Mesenchymal stem cell (in vitro differentiated cells and primary cell): ENCODE results near the gene RNASE8.
A peak's percentile ranks its signal among the peaks of the same experiment; 100 is the strongest.

Source experiments
- DNase-seq: peaks from one replicate; pipeline ENCODE4 v3.0.0-alpha.2; 2013
- H2AFZ ChIP-seq: one replicate; pipeline ENCODE4 v1.6.1; 2013; ENCODE audit warnings: low read depth, mild to moderate bottlenecking, control low read depth, inconsistent platforms, low read length, moderate library complexity
- H2AK5ac ChIP-seq: 2 replicates; pipeline ENCODE4 v1.6.1; 2013; ENCODE audit warnings: low read length, moderate library complexity, mild to moderate bottlenecking, inconsistent platforms; ENCODE audit not compliant: severe bottlenecking
- H2BK120ac ChIP-seq: one replicate; pipeline ENCODE4 v1.6.1; 2013; ENCODE audit warnings: low read depth, mild to moderate bottlenecking, inconsistent platforms, low read length, moderate library complexity
- H2BK12ac ChIP-seq, 2 experiments: one replicate each; pipeline ENCODE4 v1.6.1; 2013; ENCODE audit warnings: inconsistent platforms in 2 of 2, low read length in 2 of 2, mild to moderate bottlenecking in 2 of 2, moderate library complexity in 2 of 2, control low read depth in 1 of 2
- H2BK15ac ChIP-seq: one replicate; pipeline ENCODE4 v1.6.1; 2013; ENCODE audit warnings: mild to moderate bottlenecking, low read depth, inconsistent platforms; ENCODE audit not compliant: poor library complexity, severe bottlenecking
- H2BK5ac ChIP-seq: 2 replicates; pipeline ENCODE4 v1.6.1; 2013; ENCODE audit warnings: low read depth, mild to moderate bottlenecking, low read length, control low read depth, inconsistent platforms; ENCODE audit not compliant: poor library complexity, severe bottlenecking
- H3K14ac ChIP-seq, 2 experiments: one replicate each; pipeline ENCODE4 v1.6.1; 2013; ENCODE audit warnings: inconsistent platforms in 2 of 2, low read length in 2 of 2, control low read depth in 1 of 2, mild to moderate bottlenecking in 1 of 2, moderate library complexity in 1 of 2
- H3K18ac ChIP-seq, 2 experiments: one replicate each; pipeline ENCODE4 v1.6.1; 2013; ENCODE audit warnings: inconsistent platforms in 2 of 2, low read length in 2 of 2, control low read depth in 1 of 2, low read depth in 1 of 2, mild to moderate bottlenecking in 1 of 2
- H3K23ac ChIP-seq, 2 experiments: one replicate each; pipeline ENCODE4 v1.6.1; 2013; ENCODE audit warnings: inconsistent platforms in 2 of 2, low read length in 2 of 2, mild to moderate bottlenecking in 2 of 2, moderate library complexity in 2 of 2, control low read depth in 1 of 2
- H3K27ac ChIP-seq: 2 replicates; pipeline ENCODE4 v1.5.1; 2013; ENCODE audit warnings: mild to moderate bottlenecking, moderate library complexity, low read length, control low read depth, inconsistent platforms; ENCODE audit not compliant: poor library complexity, severe bottlenecking
- H3K27me3 ChIP-seq, 2 experiments: 2 replicates each; pipeline versions ENCODE4 v1.6.1 to v1.7.0; 2013; ENCODE audit warnings: low read length in 2 of 2, mild to moderate bottlenecking in 2 of 2, moderate library complexity in 2 of 2, control low read depth in 1 of 2, inconsistent platforms in 1 of 2; ENCODE audit not compliant: control insufficient read depth in 1 of 2, insufficient read depth in 1 of 2
- H3K36me3 ChIP-seq, 2 experiments: 2 replicates each; pipeline versions ENCODE4 v1.6.1 to v1.7.0; 2013; ENCODE audit warnings: low read length in 2 of 2, control low read depth in 1 of 2, inconsistent platforms in 1 of 2, low read depth in 1 of 2, mild to moderate bottlenecking in 1 of 2; ENCODE audit not compliant: insufficient read depth in 2 of 2, control insufficient read depth in 1 of 2
- H3K4ac ChIP-seq, 2 experiments: one replicate each; pipeline ENCODE4 v1.6.1; 2013; ENCODE audit warnings: inconsistent platforms in 2 of 2, low read length in 2 of 2, mild to moderate bottlenecking in 2 of 2, moderate library complexity in 2 of 2, control low read depth in 1 of 2, low read depth in 1 of 2
- H3K4me1 ChIP-seq: 2 replicates; pipeline ENCODE4 v1.6.1; 2013; ENCODE audit warnings: low read depth, low read length, control low read depth; ENCODE audit not compliant: control insufficient read depth, insufficient read depth
- H3K4me2 ChIP-seq: 2 replicates; pipeline ENCODE4 v1.6.1; 2013; ENCODE audit warnings: low read length, mild to moderate bottlenecking, inconsistent platforms; ENCODE audit not compliant: poor library complexity, severe bottlenecking
- H3K4me3 ChIP-seq, 2 experiments: 2 replicates each; pipeline versions ENCODE4 v1.5.1 to v1.7.0; 2013; ENCODE audit warnings: low read length in 2 of 2, mild to moderate bottlenecking in 2 of 2, control low read depth in 1 of 2, low read depth in 1 of 2; ENCODE audit not compliant: insufficient read depth in 1 of 2
- H3K79me1 ChIP-seq: replicated peaks from 2 replicates; pipeline ENCODE4 v1.6.1; 2013; ENCODE audit warnings: mild to moderate bottlenecking, control low read depth, low read length, inconsistent platforms; ENCODE audit not compliant: poor library complexity, severe bottlenecking
- H3K9ac ChIP-seq: 2 replicates; pipeline ENCODE4 v1.7.0; 2013; ENCODE audit warnings: mild to moderate bottlenecking, low read length, moderate library complexity
- H3K9me3 ChIP-seq: 2 replicates; pipeline ENCODE4 v1.7.0; 2013; ENCODE audit warnings: mild to moderate bottlenecking, low read length; ENCODE audit not compliant: control insufficient read depth
- H4K8ac ChIP-seq: one replicate; pipeline ENCODE4 v1.6.1; 2013; ENCODE audit warnings: inconsistent platforms, mild to moderate bottlenecking, low read length, moderate library complexity
- H4K91ac ChIP-seq: one replicate; pipeline ENCODE4 v1.6.1; 2013; ENCODE audit warnings: mild to moderate bottlenecking, low read length, inconsistent platforms
- whole genome bisulfite sequencing: methylation state at CpG from one replicate; pipeline ENCODE4 v1.1.7; 2013; ENCODE audit warnings: mixed read lengths; 5-methylcytosine and 5-hydroxymethylcytosine counted together

The RNASE8 gene

GRCh38 chr14:21075719-21076437 lies 18.3 kb downstream of the RNASE8 start:
- H3K79me1 ChIP-seq: peaks cover 61% of the 10 kb centered on the region
- no peaks in the 10 kb centered on the region for H3K9me3 ChIP-seq
- no peak overlapping the region for H3K14ac ChIP-seq
- H4K8ac ChIP-seq: no peak overlapping the region
- no peak overlapping the region for H3K18ac ChIP-seq
- peaks cover 75 to 82% of the 10 kb centered on the region in 2 experiments for H3K36me3 ChIP-seq
- H3K4me1 ChIP-seq: peaks cover 19% of the 10 kb centered on the region
- no peak overlapping the region for H4K91ac ChIP-seq
- no peak overlapping the region for H3K27ac ChIP-seq
- no peak overlapping the region for H3K4me2 ChIP-seq
- H2BK15ac ChIP-seq: no peak overlapping the region
- no peak overlapping the region for H2BK120ac ChIP-seq
- H2AK5ac ChIP-seq: no peak overlapping the region
- no peak overlapping the region for H2AFZ ChIP-seq
- no peak overlapping the region for H2BK5ac ChIP-seq
- H3K9ac ChIP-seq: no peak overlapping the region
- H3K4ac ChIP-seq: no peak overlapping the region
- peak overlapping the region in 1 of 2 experiments; percentile 4 for H3K4me3 ChIP-seq
- DNase-seq: no peak
- no peak overlapping the region for H3K23ac ChIP-seq
- 96% methylated on average over 9 of the region's 9 CpGs for WGBS
- no peaks in the 10 kb centered on the region for H3K27me3 ChIP-seq
- H2BK12ac ChIP-seq: no peak overlapping the region

- H2AFZ ChIP-seq: no peak overlapping the region
- no peaks in the 10 kb centered on the region for H3K27me3 ChIP-seq
- no peak overlapping the region for H4K8ac ChIP-seq
- H3K4me1 ChIP-seq: peaks cover 11% of the 10 kb centered on the region
- H3K9ac ChIP-seq: no peak overlapping the region
- no peak overlapping the region for H3K23ac ChIP-seq
- no peak overlapping the region for H3K4ac ChIP-seq
- H2AK5ac ChIP-seq: no peak overlapping the region
- H3K18ac ChIP-seq: no peak overlapping the region
- no peak overlapping the region for H2BK5ac ChIP-seq
- no peak for DNase-seq
- H3K36me3 ChIP-seq: peaks cover 91 to 100% of the 10 kb centered on the region in 2 experiments
- no peak overlapping the region for H2BK12ac ChIP-seq
- H2BK15ac ChIP-seq: no peak overlapping the region
- no peaks in the 10 kb centered on the region for H3K9me3 ChIP-seq
- H3K14ac ChIP-seq: no peak overlapping the region
- no peak overlapping the region for H3K27ac ChIP-seq
- no peak overlapping the region for H3K4me3 ChIP-seq
- H2BK120ac ChIP-seq: no peak overlapping the region
- no peak overlapping the region for H4K91ac ChIP-seq
- H3K79me1 ChIP-seq: peaks cover 74% of the 10 kb centered on the region
- no peak overlapping the region for H3K4me2 ChIP-seq
- 95% methylated on average over 2 of the region's 2 CpGs for WGBS
Observed at GRCh38 chr14:21077672-21078071, 20.1 kb downstream of the RNASE8 start.

- H3K14ac ChIP-seq: no peak overlapping the region
- H2BK15ac ChIP-seq: no peak overlapping the region
- 88% methylated on average over 5 of the region's 5 CpGs for WGBS
- no peaks in the 10 kb centered on the region for H3K27me3 ChIP-seq
- no peak overlapping the region for H3K23ac ChIP-seq
- H2AK5ac ChIP-seq: no peak overlapping the region
- peaks cover 71% of the 10 kb centered on the region for H3K79me1 ChIP-seq
- H3K4me1 ChIP-seq: peaks cover 7% of the 10 kb centered on the region
- no peak overlapping the region for H3K4me3 ChIP-seq
- H3K9ac ChIP-seq: no peak overlapping the region
- H2BK12ac ChIP-seq: no peak overlapping the region
- H2BK5ac ChIP-seq: no peak overlapping the region
- no peak overlapping the region for H3K27ac ChIP-seq
- no peak overlapping the region for H3K18ac ChIP-seq
- H2AFZ ChIP-seq: no peak overlapping the region
- no peak overlapping the region for H2BK120ac ChIP-seq
- no peak for DNase-seq
- H3K9me3 ChIP-seq: no peaks in the 10 kb centered on the region
- H4K91ac ChIP-seq: no peak overlapping the region
- no peak overlapping the region for H3K4me2 ChIP-seq
- H4K8ac ChIP-seq: no peak overlapping the region
- H3K36me3 ChIP-seq: peaks cover 91 to 98% of the 10 kb centered on the region in 2 experiments
- H3K4ac ChIP-seq: no peak overlapping the region
Observed at GRCh38 chr14:21078287-21078686, 20.7 kb downstream of the RNASE8 start.

- H2AFZ ChIP-seq: no peak overlapping the region
- H3K23ac ChIP-seq: no peak overlapping the region
- H2BK15ac ChIP-seq: no peak overlapping the region
- H3K9me3 ChIP-seq: no peaks in the 10 kb centered on the region
- no peak overlapping the region for H3K9ac ChIP-seq
- H2AK5ac ChIP-seq: no peak overlapping the region
- H2BK120ac ChIP-seq: no peak overlapping the region
- H2BK5ac ChIP-seq: no peak overlapping the region
- no peak overlapping the region for H4K91ac ChIP-seq
- no peak overlapping the region for H3K4ac ChIP-seq
- no peak overlapping the region for H4K8ac ChIP-seq
- no peak overlapping the region for H3K18ac ChIP-seq
- H3K4me2 ChIP-seq: no peak overlapping the region
- H3K14ac ChIP-seq: no peak overlapping the region
- no peak overlapping the region for H2BK12ac ChIP-seq
- H3K4me3 ChIP-seq: no peak overlapping the region
- no peak overlapping the region for H3K27ac ChIP-seq
- H3K27me3 ChIP-seq: no peaks in the 10 kb centered on the region
- H3K36me3 ChIP-seq: peaks cover 90 to 97% of the 10 kb centered on the region in 2 experiments
- peaks cover 8% of the 10 kb centered on the region for H3K4me1 ChIP-seq
- peaks cover 69% of the 10 kb centered on the region for H3K79me1 ChIP-seq
- 92% methylated on average over 10 of the region's 10 CpGs for WGBS
- no peak for DNase-seq
Observed at GRCh38 chr14:21078726-21079125, 21.1 kb downstream of the RNASE8 start.
